ENCODE results near the gene CLECL1.

DNA sequence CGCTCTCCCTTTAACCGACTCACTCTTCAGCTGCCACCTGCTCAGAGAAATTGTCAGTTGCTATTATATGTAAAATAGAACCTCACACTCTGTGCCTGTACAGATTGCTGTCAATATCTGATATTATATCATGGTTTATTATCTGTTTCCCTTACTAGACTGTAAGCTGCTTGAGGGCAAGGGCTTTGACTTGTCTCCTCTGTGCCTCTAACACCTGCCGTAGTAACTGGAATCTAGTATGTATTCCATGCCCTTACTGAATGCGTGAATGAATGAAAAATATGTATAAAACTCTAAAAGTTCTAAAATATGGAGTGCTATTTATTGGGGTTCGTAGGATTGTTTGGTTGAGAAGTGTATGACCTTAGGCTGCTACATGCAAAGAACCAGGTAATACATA, 29.5 kb upstream of the CLECL1 start:
- TF ChIP-seq POLR2A (IDR thresholded peaks at IDR 0.05; ENCODE audit: low read depth, low read length) (no peak), POLR2AphosphoS5 (IDR thresholded peaks at IDR 0.05; ENCODE audit: low read depth, low read length) (no peak), TAF1 (IDR thresholded peaks at IDR 0.05; ENCODE audit: low read depth, low read length) (no peak), POU2F2 (IDR thresholded peaks at IDR 0.05; ENCODE audit: low read depth, low read length) (no peak), SPI1 (IDR thresholded peaks at IDR 0.05; ENCODE audit: low read depth, low read length) (no peak)
